HEK293 (cell line): Measurements from ENCODE around the gene ZNF512.

Source experiments
- EGR2 ChIP-seq: fragments of 450-650 bp; formaldehyde crosslinking; IDR thresholded peaks from 2 replicates; pipeline ENCODE4 v1.5.1; 2016; ENCODE audit warnings: low read depth, missing biosample characterization, missing genetic modification characterization
- IKZF3 ChIP-seq: fragments of 450-650 bp; IDR thresholded peaks from 2 replicates; pipeline ENCODE4 v1.5.0; 2018; ENCODE audit warnings: missing biosample characterization, mild to moderate bottlenecking, missing genetic modification characterization, moderate library complexity
- KLF16 ChIP-seq: fragments of 450-650 bp; formaldehyde crosslinking; IDR thresholded peaks from 2 replicates; pipeline ENCODE4 v1.5.1; 2017; ENCODE audit warnings: missing biosample characterization, missing genetic modification characterization
- SALL2 ChIP-seq: fragments of 450-650 bp; formaldehyde crosslinking; IDR thresholded peaks from 2 replicates; pipeline ENCODE4 v1.5.0; 2017; ENCODE audit warnings: missing biosample characterization, mild to moderate bottlenecking, missing genetic modification characterization, borderline replicate concordance
- SP3 ChIP-seq: fragments of 450-650 bp; formaldehyde crosslinking; IDR thresholded peaks from 2 replicates; pipeline ENCODE4 v1.5.1; 2016; ENCODE audit warnings: missing biosample characterization, missing genetic modification characterization
- ZBTB1 ChIP-seq: fragments of 450-650 bp; formaldehyde crosslinking; IDR thresholded peaks from 2 replicates; pipeline ENCODE4 v1.5.1; 2016; ENCODE audit warnings: missing biosample characterization, missing genetic modification characterization
- ZFHX2 ChIP-seq: fragments of 450-650 bp; formaldehyde crosslinking; conservative IDR thresholded peaks from 2 replicates; pipeline ENCODE4 v1.5.1; 2016; ENCODE audit warnings: missing biosample characterization, missing genetic modification characterization
- ZFP41 ChIP-seq: fragments of 450-650 bp; formaldehyde crosslinking; IDR thresholded peaks from 2 replicates; pipeline ENCODE4 v1.5.1; 2016; ENCODE audit warnings: missing biosample characterization, missing genetic modification characterization, borderline replicate concordance
- ZNF18 ChIP-seq: fragments of 450-650 bp; formaldehyde crosslinking; IDR thresholded peaks from 2 replicates; pipeline ENCODE4 v1.5.1; 2016; ENCODE audit warnings: missing biosample characterization, missing genetic modification characterization
- ZNF184 ChIP-seq: fragments of 450-650 bp; IDR thresholded peaks from 2 replicates; pipeline ENCODE4 v1.5.1; 2018; ENCODE audit warnings: missing biosample characterization, mild to moderate bottlenecking, missing genetic modification characterization
- ZNF214 ChIP-seq: fragments of 450-650 bp; formaldehyde crosslinking; IDR thresholded peaks from 2 replicates; pipeline ENCODE4 v1.5.1; 2017; ENCODE audit warnings: missing biosample characterization, mild to moderate bottlenecking, missing genetic modification characterization, borderline replicate concordance
- ZNF23 ChIP-seq: fragments of 450-650 bp; formaldehyde crosslinking; IDR thresholded peaks from 2 replicates; pipeline ENCODE4 v1.5.1; 2016; ENCODE audit warnings: missing biosample characterization, missing genetic modification characterization, borderline replicate concordance
- ZNF274 ChIP-seq, 2 experiments: fragments of 200-500 bp in 1 of 2; fragments of 450-650 bp in 1 of 2; sonication (Bioruptor generic) in 1 of 2; formaldehyde crosslinking in 1 of 2; IDR thresholded peaks; 2 replicates each; pipeline versions ENCODE4 v1.5.1 to v1.6.1; 2014 to 2016; ENCODE audit warnings: borderline replicate concordance in 1 of 2, inconsistent platforms in 1 of 2, low read length in 1 of 2, missing biosample characterization in 1 of 2, missing genetic modification characterization in 1 of 2
- ZNF280C ChIP-seq: fragments of 450-650 bp; formaldehyde crosslinking; IDR thresholded peaks from 2 replicates; pipeline ENCODE4 v1.5.1; 2016; ENCODE audit warnings: missing biosample characterization, missing genetic modification characterization
- ZNF350 ChIP-seq: fragments of 450-650 bp; formaldehyde crosslinking; IDR thresholded peaks from 2 replicates; pipeline ENCODE4 v1.5.0; 2017; ENCODE audit warnings: missing biosample characterization, mild to moderate bottlenecking, missing genetic modification characterization
- ZNF366 ChIP-seq: fragments of 450-650 bp; formaldehyde crosslinking; conservative IDR thresholded peaks from 2 replicates; pipeline ENCODE4 v1.5.1; 2016; ENCODE audit warnings: missing biosample characterization, missing genetic modification characterization
- ZNF394 ChIP-seq: fragments of 450-650 bp; formaldehyde crosslinking; IDR thresholded peaks from 2 replicates; pipeline ENCODE4 v1.5.1; 2016; ENCODE audit warnings: missing biosample characterization, missing genetic modification characterization, mild to moderate bottlenecking, moderate library complexity, borderline replicate concordance
- ZNF501 ChIP-seq: fragments of 450-650 bp; formaldehyde crosslinking; IDR thresholded peaks from 2 replicates; pipeline ENCODE4 v1.5.1; 2016; ENCODE audit warnings: missing biosample characterization, missing genetic modification characterization
- ZNF555 ChIP-seq: fragments of 450-650 bp; formaldehyde crosslinking; conservative IDR thresholded peaks from 2 replicates; pipeline ENCODE4 v1.5.1; 2017; ENCODE audit warnings: missing biosample characterization, mild to moderate bottlenecking, missing genetic modification characterization, inconsistent platforms
- ZNF777 ChIP-seq: fragments of 450-650 bp; formaldehyde crosslinking; IDR thresholded peaks from 2 replicates; pipeline ENCODE4 v1.5.1; 2017; ENCODE audit warnings: missing biosample characterization, missing genetic modification characterization, borderline replicate concordance
- ZNF791 ChIP-seq: fragments of 450-650 bp; formaldehyde crosslinking; IDR thresholded peaks from 2 replicates; pipeline ENCODE4 v1.5.1; 2016; ENCODE audit warnings: missing biosample characterization, missing genetic modification characterization
- ZNF792 ChIP-seq: fragments of 450-650 bp; formaldehyde crosslinking; IDR thresholded peaks from 2 replicates; pipeline ENCODE4 v1.5.1; 2016; ENCODE audit warnings: missing biosample characterization, missing genetic modification characterization
- ZSCAN16 ChIP-seq: fragments of 450-650 bp; formaldehyde crosslinking; IDR thresholded peaks from 2 replicates; pipeline ENCODE4 v1.5.1; 2016; ENCODE audit warnings: missing biosample characterization, missing genetic modification characterization
- TF ChIP-seq, protein P1 (sequence below): fragments of 450-650 bp; formaldehyde crosslinking; IDR thresholded peaks from 2 replicates; pipeline ENCODE4 v1.5.1; 2016; ENCODE audit warnings: missing biosample characterization, missing genetic modification characterization
- TF ChIP-seq, protein P2 (sequence below): fragments of 450-650 bp; formaldehyde crosslinking; conservative IDR thresholded peaks from 2 replicates; pipeline ENCODE4 v1.5.1; 2016; ENCODE audit warnings: low read depth, missing biosample characterization, missing genetic modification characterization
- TF ChIP-seq, protein P3 (sequence below): fragments of 450-650 bp; formaldehyde crosslinking; IDR thresholded peaks from 2 replicates; pipeline ENCODE4 v1.5.1; 2017; ENCODE audit warnings: missing biosample characterization, missing genetic modification characterization

The ZNF512 gene

DNA sequence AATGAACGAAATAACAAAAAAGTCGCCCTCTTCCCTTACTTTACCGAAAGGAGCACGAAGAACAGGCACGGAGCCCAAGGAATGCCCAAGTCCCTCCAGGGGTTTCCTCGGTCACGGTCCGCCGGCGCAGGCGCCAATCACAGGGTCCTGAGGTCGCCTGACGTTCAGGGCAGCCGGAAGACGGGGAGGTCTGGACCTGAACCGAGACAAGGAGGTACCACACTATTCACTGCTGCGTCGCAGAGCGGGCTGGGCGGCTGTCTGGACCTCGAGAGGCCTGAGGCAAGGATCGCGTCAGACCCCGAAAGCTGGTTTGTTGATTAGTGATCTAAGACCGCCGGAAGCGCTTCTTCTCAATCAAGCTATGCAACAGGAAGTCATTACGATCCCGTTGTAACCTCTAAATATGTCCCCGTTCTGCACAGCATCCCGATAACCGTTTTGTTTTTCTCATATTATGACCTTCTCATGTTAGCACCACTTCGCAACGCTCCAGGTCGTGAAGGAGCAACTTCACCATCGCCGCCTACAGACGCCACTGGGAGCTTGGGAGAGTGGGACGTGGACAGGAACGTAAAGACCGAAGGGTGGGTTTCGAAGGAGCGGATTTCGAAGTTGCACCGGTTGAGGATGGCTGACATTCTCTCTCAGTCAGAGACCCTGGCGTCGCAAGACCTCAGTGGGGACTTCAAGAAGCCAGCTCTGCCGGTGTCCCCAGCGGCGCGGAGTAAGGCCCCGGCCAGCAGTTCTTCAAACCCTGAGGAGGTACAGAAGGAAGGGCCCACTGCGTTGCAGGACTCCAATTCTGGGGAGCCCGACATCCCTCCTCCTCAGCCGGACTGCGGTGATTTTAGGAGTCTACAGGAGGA, 80.7 kb downstream of the ZNF512 start, which contains the start of the genes SLC4A1AP and SUPT7L (continued):
- TF ChIP-seq ZNF18 (tag by site-specific recombination) (0 out of 2 replicates have a peak, but pooled peaks have one; percentile 13), SALL2 (tag by site-specific recombination) (0 out of 2 replicates have a peak, but pooled peaks have one; percentile 22), ZNF280C (no peak), ZBTB1 (tag by site-specific recombination) (0 out of 2 replicates have a peak, but pooled peaks have one; percentile 19), ZFHX2 (tag by site-specific recombination) (peak; percentile 26; the same call in 1 of the 2 replicates), ZFP41 (tag by site-specific recombination) (no peak), SP3 (peak; percentile 76), ZNF214 (no peak), ZNF274 (IDR thresholded peaks at IDR 0.05; ENCODE audit: low read length) (no peak), ZNF274 (tag by site-specific recombination; IDR thresholded peaks at IDR 0.05; ENCODE audit: borderline replicate concordance) (no peak), EGR2 (tag by site-specific recombination) (0 out of 2 replicates have a peak, but pooled peaks have one; percentile 29), ZNF555 (tag by site-specific recombination) (no peak), ZNF184 (tag by site-specific recombination) (0 out of 2 replicates have a peak, but pooled peaks have one; percentile 61), ZNF791 (no peak), KLF16 (tag by site-specific recombination) (peak; percentile 95), ZNF792 (tag by site-specific recombination) (no peak), ZNF394 (peak; percentile 84; the same call in 1 of the 2 replicates), ZSCAN16 (tag by site-specific recombination) (0 out of 2 replicates have a peak, but pooled peaks have one; percentile 22), ZNF350 (tag by site-specific recombination) (no peak), ZNF501 (tag by site-specific recombination) (peak; percentile 99; the same call in 1 of the 2 replicates), ZNF23 (tag by site-specific recombination) (no peak), ZNF366 (no peak; the same call in 1 of the 2 replicates), IKZF3 (tag by site-specific recombination) (0 out of 2 replicates have a peak, but pooled peaks have one; percentile 39), ZNF777 (tag by site-specific recombination) (peak; percentile 94)
- TF ChIP-seq, protein P1, sequence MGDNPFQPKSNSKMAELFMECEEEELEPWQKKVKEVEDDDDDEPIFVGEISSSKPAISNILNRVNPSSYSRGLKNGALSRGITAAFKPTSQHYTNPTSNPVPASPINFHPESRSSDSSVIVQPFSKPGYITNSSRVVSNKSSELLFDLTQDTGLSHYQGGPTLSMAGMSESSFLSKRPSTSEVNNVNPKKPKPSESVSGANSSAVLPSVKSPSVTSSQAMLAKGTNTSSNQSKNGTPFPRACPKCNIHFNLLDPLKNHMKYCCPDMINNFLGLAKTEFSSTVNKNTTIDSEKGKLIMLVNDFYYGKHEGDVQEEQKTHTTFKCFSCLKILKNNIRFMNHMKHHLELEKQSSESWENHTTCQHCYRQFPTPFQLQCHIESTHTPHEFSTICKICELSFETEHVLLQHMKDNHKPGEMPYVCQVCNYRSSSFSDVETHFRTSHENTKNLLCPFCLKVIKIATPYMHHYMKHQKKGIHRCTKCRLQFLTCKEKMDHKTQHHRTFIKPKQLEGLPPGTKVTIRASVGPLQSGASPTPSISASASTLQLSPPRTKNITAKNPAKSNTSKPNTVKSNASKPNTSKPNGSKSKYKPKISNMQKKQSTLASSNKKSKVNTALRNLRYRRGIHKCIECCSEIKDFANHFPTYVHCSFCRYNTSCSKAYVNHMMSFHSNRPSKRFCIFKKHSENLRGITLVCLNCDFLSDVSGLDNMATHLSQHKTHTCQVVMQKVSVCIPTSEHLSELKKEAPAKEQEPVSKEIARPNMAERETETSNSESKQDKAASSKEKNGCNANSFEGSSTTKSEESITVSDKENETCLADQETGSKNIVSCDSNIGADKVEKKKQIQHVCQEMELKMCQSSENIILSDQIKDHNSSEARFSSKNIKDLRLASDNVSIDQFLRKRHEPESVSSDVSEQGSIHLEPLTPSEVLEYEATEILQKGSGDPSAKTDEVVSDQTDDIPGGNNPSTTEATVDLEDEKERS (tag by site-specific recombination): 0 out of 2 replicates have a peak, but pooled peaks have one; percentile 24
- TF ChIP-seq, protein P2, sequence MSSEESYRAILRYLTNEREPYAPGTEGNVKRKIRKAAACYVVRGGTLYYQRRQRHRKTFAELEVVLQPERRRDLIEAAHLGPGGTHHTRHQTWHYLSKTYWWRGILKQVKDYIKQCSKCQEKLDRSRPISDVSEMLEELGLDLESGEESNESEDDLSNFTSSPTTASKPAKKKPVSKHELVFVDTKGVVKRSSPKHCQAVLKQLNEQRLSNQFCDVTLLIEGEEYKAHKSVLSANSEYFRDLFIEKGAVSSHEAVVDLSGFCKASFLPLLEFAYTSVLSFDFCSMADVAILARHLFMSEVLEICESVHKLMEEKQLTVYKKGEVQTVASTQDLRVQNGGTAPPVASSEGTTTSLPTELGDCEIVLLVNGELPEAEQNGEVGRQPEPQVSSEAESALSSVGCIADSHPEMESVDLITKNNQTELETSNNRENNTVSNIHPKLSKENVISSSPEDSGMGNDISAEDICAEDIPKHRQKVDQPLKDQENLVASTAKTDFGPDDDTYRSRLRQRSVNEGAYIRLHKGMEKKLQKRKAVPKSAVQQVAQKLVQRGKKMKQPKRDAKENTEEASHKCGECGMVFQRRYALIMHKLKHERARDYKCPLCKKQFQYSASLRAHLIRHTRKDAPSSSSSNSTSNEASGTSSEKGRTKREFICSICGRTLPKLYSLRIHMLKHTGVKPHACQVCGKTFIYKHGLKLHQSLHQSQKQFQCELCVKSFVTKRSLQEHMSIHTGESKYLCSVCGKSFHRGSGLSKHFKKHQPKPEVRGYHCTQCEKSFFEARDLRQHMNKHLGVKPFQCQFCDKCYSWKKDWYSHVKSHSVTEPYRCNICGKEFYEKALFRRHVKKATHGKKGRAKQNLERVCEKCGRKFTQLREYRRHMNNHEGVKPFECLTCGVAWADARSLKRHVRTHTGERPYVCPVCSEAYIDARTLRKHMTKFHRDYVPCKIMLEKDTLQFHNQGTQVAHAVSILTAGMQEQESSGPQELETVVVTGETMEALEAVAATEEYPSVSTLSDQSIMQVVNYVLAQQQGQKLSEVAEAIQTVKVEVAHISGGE (tag by site-specific recombination): peak; percentile 100
- TF ChIP-seq, protein P3, sequence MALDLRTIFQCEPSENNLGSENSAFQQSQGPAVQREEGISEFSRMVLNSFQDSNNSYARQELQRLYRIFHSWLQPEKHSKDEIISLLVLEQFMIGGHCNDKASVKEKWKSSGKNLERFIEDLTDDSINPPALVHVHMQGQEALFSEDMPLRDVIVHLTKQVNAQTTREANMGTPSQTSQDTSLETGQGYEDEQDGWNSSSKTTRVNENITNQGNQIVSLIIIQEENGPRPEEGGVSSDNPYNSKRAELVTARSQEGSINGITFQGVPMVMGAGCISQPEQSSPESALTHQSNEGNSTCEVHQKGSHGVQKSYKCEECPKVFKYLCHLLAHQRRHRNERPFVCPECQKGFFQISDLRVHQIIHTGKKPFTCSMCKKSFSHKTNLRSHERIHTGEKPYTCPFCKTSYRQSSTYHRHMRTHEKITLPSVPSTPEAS: peak; percentile 79
